DMS53 treated with DMSO at 0.1 percent for 48 hours (cell line): ENCODE results near the gene HOXB8.

Experiments
- DNase-seq: peaks from one replicate; lab custom pipeline; 2025; ENCODE audit not compliant: unreplicated experiment; lab: John Stamatoyannopoulos, UW

The HOXB8 gene

GRCh38 chr17:48611213-48611612 is 3.9 kb downstream of the HOXB8 start:
- DNase-seq, result no peak

GRCh38 chr17:48610282-48611211 is 4.5 kb downstream of the HOXB8 start, which contains the start of gene HOXB7:
Gene HOXB7 (minus strand): TSS chr17:48611017. CDS start chr17:48610918, 99 bp downstream.
- no peak for DNase-seq

GRCh38 chr17:48609759-48610281 is 5.3 kb downstream of the HOXB8 start:
- no peak for DNase-seq

- DNase-seq, result no peak
These were observed 6.1 kb downstream of the HOXB8 start for GRCh38 chr17:48609033-48609432.

GRCh38 chr17:48608494-48608834 is 6.6 kb downstream of the HOXB8 start:
- DNase-seq, result no peak

GRCh38 chr17:48606892-48607614 is 8.0 kb downstream of the HOXB8 start:
- DNase-seq, result no peak

- DNase-seq, result no peak
These were observed 8.9 kb downstream of the HOXB8 start for GRCh38 chr17:48605991-48606891.

- no peak for DNase-seq
These were observed 9.6 kb downstream of the HOXB8 start for GRCh38 chr17:48605409-48605919.

- no peak for DNase-seq
These were observed 10.2 kb downstream of the HOXB8 start, which contains the start of gene HOXB6 for GRCh38 chr17:48604770-48605329. Gene HOXB6 (minus strand): TSS chr17:48604986. CDS start chr17:48598150, 6,836 bp downstream.

- DNase-seq, result no peak
These were observed 10.9 kb downstream of the HOXB8 start for GRCh38 chr17:48603959-48604769.

- DNase-seq, result no peak
These were observed 13.3 kb downstream of the HOXB8 start for GRCh38 chr17:48601539-48602425.

GRCh38 chr17:48601207-48601538 is 13.9 kb downstream of the HOXB8 start:
- no peak for DNase-seq

- no peak for DNase-seq
These were observed 14.6 kb downstream of the HOXB8 start for GRCh38 chr17:48600244-48601098.

GRCh38 chr17:48599354-48599753 is 15.7 kb downstream of the HOXB8 start:
- DNase-seq, result no peak

GRCh38 chr17:48598736-48599135 is 16.4 kb downstream of the HOXB8 start:
- DNase-seq, result no peak

GRCh38 chr17:48597778-48598631 is 17.1 kb downstream of the HOXB8 start:
- no peak for DNase-seq

- DNase-seq, result no peak
These were observed 17.6 kb downstream of the HOXB8 start for GRCh38 chr17:48597528-48597777.
